Measurements from ENCODE around the gene TTC27.

DNA sequence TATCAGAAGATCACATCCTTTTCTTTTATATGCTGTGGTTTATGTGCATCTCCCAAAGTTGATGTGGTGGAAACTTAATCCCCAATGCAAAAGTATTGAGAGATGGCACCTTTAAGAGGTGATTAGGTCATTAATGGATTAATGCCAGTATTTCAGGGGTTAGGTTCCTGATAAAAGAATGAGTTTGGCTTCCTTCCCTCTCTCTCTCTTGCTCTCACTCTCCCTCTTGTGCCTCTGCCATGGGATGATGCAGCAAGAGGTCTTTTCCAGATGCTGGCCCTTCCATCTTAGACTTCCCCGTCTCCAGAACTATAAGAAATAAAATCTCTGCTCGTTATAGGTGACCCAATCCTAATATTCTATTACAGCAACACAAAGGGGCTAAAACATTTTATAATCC lies 85.0 kb downstream of the TTC27 start:
- TF ChIP-seq, protein P1, sequence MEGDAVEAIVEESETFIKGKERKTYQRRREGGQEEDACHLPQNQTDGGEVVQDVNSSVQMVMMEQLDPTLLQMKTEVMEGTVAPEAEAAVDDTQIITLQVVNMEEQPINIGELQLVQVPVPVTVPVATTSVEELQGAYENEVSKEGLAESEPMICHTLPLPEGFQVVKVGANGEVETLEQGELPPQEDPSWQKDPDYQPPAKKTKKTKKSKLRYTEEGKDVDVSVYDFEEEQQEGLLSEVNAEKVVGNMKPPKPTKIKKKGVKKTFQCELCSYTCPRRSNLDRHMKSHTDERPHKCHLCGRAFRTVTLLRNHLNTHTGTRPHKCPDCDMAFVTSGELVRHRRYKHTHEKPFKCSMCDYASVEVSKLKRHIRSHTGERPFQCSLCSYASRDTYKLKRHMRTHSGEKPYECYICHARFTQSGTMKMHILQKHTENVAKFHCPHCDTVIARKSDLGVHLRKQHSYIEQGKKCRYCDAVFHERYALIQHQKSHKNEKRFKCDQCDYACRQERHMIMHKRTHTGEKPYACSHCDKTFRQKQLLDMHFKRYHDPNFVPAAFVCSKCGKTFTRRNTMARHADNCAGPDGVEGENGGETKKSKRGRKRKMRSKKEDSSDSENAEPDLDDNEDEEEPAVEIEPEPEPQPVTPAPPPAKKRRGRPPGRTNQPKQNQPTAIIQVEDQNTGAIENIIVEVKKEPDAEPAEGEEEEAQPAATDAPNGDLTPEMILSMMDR (optimal IDR thresholded peaks at IDR 0.05 in 1 of 3, IDR thresholded peaks at IDR 0.05 in 1 of 3, conservative IDR thresholded peaks at IDR 0.05 in 1 of 3; ENCODE audit: extremely low read depth in 1 of 3, insufficient read depth in 2 of 3, low read length in 3 of 3): no peak
- TF ChIP-seq EZH2 (IDR thresholded peaks at IDR 0.05; ENCODE audit: low read length): no peak

Data from keratinocyte (primary cell).